HG03097 (cell line): ENCODE results near the gene ESRRA.

ENCODE experiments used
- ATAC-seq: cut with Tn5 transposase; IDR thresholded peaks from one replicate; pipeline ENCODE4 v1.9.1; 2021; ENCODE audit not compliant: unreplicated experiment, low FRiP score

Gene ESRRA

GRCh38 chr11:64324692-64325469, 19.6 kb downstream of the ESRRA start:
- ATAC-seq = no peak

- ATAC-seq = no peak
Observed at GRCh38 chr11:64327375-64327774, 22.1 kb downstream of the ESRRA start.

GRCh38 chr11:64327993-64328392, 22.7 kb downstream of the ESRRA start:
- no peak for ATAC-seq

- no peak for ATAC-seq
Observed at GRCh38 chr11:64330888-64331287, 25.6 kb downstream of the ESRRA start.

- ATAC-seq = peak; percentile 46
Observed at GRCh38 chr11:64331569-64332371, 26.4 kb downstream of the ESRRA start.

GRCh38 chr11:64333556-64333955, 28.2 kb downstream of the ESRRA start:
- ATAC-seq = no peak

- ATAC-seq = peak; percentile 58
Observed at GRCh38 chr11:64334764-64335735, 29.7 kb downstream of the ESRRA start.

- ATAC-seq = no peak
Observed at GRCh38 chr11:64337538-64338249, 32.4 kb downstream of the ESRRA start.

- no peak for ATAC-seq
Observed at GRCh38 chr11:64338716-64339115, 33.4 kb downstream of the ESRRA start.

- no peak for ATAC-seq
Observed at GRCh38 chr11:64339286-64339685, 34.0 kb downstream of the ESRRA start.

- no peak for ATAC-seq
Observed at GRCh38 chr11:64339754-64340408, 34.6 kb downstream of the ESRRA start, which contains the start of gene CCDC88B. CCDC88B (plus strand) TSS chr11:64340204; CDS start chr11:64340267, 63 bp downstream.

GRCh38 chr11:64340671-64341335, 35.5 kb downstream of the ESRRA start:
- ATAC-seq = peak; percentile 31

GRCh38 chr11:64341429-64341828, 36.1 kb downstream of the ESRRA start:
- ATAC-seq = no peak

GRCh38 chr11:64341851-64342791, 36.8 kb downstream of the ESRRA start:
- ATAC-seq = no peak

GRCh38 chr11:64342869-64343745, 37.8 kb downstream of the ESRRA start:
- ATAC-seq = no peak

GRCh38 chr11:64343767-64344559, 38.6 kb downstream of the ESRRA start:
- ATAC-seq = no peak
